Activated gamma-delta T cell (primary cell): ENCODE measurements around the gene MOB3A.
"Not testable (repeated sequence)": the region's sequence is repeated elsewhere in the genome, so short reads cannot be mapped to it uniquely, and the experiment has no call there.

Source experiments
- DNase-seq: peaks from one replicate; lab custom pipeline; 2025; lab: John Stamatoyannopoulos, UW

MOB3A gene

GRCh38 chr19:2034253-2034652 is 61.9 kb downstream of the MOB3A start:
- DNase-seq, result not testable (repeated sequence)

GRCh38 chr19:2033825-2034159 is 62.3 kb downstream of the MOB3A start:
- DNase-seq, result no peak

- DNase-seq, result no peak
Observed at GRCh38 chr19:2033115-2033824, 62.9 kb downstream of the MOB3A start.

GRCh38 chr19:2032296-2032941 is 63.7 kb downstream of the MOB3A start:
- no peak for DNase-seq

GRCh38 chr19:2027361-2027760 is 68.8 kb downstream of the MOB3A start:
- DNase-seq, result no peak

GRCh38 chr19:2026770-2027169 is 69.4 kb downstream of the MOB3A start:
- no peak for DNase-seq

- DNase-seq, result no peak
Observed at GRCh38 chr19:2022289-2022688, 73.8 kb downstream of the MOB3A start.

GRCh38 chr19:2021453-2022140 is 74.5 kb downstream of the MOB3A start:
- DNase-seq, result no peak
